LNCaP clone FGC (cell line): Measurements from ENCODE around the gene HDAC9.

Experiments
- DNase-seq: peaks from one replicate; pipeline ENCODE4 v3.0.0-alpha.2; 2011; ENCODE audit warnings: low read depth
- H3K4me3 ChIP-seq: 2 replicates; pipeline ENCODE4 v1.5.1; 2011; ENCODE audit warnings: mild to moderate bottlenecking, low read depth, low read length, control low read depth
- CTCF ChIP-seq: IDR thresholded peaks from 2 replicates; pipeline ENCODE4 v1.5.1; 2012; ENCODE audit warnings: mild to moderate bottlenecking; ENCODE audit not compliant: control insufficient read depth, insufficient read depth; ENCODE audit errors: extremely low read depth

Gene HDAC9

GRCh38 chr7:18521236-18521589, 25.7 kb downstream of the HDAC9 start:
- TF ChIP-seq CTCF, result no peak
- DNase-seq, result no peak
- H3K4me3 ChIP-seq, result no peak overlapping the region

GRCh38 chr7:18521945-18522566, 26.5 kb downstream of the HDAC9 start:
- no peak for DNase-seq
- no peak overlapping the region for H3K4me3 ChIP-seq
- TF ChIP-seq CTCF, result no peak

GRCh38 chr7:18524248-18524647, 28.7 kb downstream of the HDAC9 start:
- no peak overlapping the region for H3K4me3 ChIP-seq

GRCh38 chr7:18526368-18526878, 30.9 kb downstream of the HDAC9 start:
- H3K4me3 ChIP-seq, result no peak overlapping the region
- TF ChIP-seq CTCF, result no peak
- no peak for DNase-seq

More at GRCh38 chr7:18524248-18524647, 28.7 kb downstream of the HDAC9 start:
- no peak for TF ChIP-seq CTCF
- no peak for DNase-seq

- DNase-seq, result peak; percentile 66
- H3K4me3 ChIP-seq, result no peak overlapping the region
- no peak for TF ChIP-seq CTCF
Observed at GRCh38 chr7:18529239-18529638, 33.7 kb downstream of the HDAC9 start.

GRCh38 chr7:18530224-18531179, 35.0 kb downstream of the HDAC9 start:
- no peak overlapping the region for H3K4me3 ChIP-seq
- DNase-seq, result no peak
- TF ChIP-seq CTCF, result no peak
